Ectodermal cell (in vitro differentiated cells): ENCODE data around the gene KLF11.

Experiments
- H3K27ac ChIP-seq: 2 replicates; pipeline ENCODE4 v1.7.0; 2013; ENCODE audit warnings: mild to moderate bottlenecking, low read depth, low read length; ENCODE audit not compliant: insufficient read depth, poor library complexity, severe bottlenecking
- H3K27me3 ChIP-seq: 2 replicates; pipeline ENCODE4 v1.7.0; 2013; ENCODE audit warnings: mild to moderate bottlenecking, low read length; ENCODE audit not compliant: insufficient read depth, control insufficient read depth, poor library complexity, severe bottlenecking
- H3K36me3 ChIP-seq: one replicate; pipeline ENCODE4 v1.7.0; 2013; ENCODE audit warnings: low read length; ENCODE audit not compliant: control insufficient read depth, insufficient read depth
- H3K4me1 ChIP-seq: one replicate; pipeline ENCODE4 v1.7.0; 2013; ENCODE audit warnings: low read length; ENCODE audit not compliant: control insufficient read depth, insufficient read depth
- H3K4me3 ChIP-seq: 2 replicates; pipeline ENCODE4 v1.7.0; 2013; ENCODE audit warnings: low read depth, low read length, control low read depth; ENCODE audit not compliant: insufficient read depth
- H3K9me3 ChIP-seq: 2 replicates; pipeline ENCODE4 v1.7.0; 2013; ENCODE audit warnings: mild to moderate bottlenecking, low read length, moderate library complexity; ENCODE audit not compliant: control insufficient read depth
- WGBS, 2 experiments: methylation state at CpG; one replicate each; pipeline ENCODE4 v1.1.7; 2013; ENCODE audit warnings: missing lambda C conversion rate in 2 of 2; 5-methylcytosine and 5-hydroxymethylcytosine counted together

The KLF11 gene

DNA sequence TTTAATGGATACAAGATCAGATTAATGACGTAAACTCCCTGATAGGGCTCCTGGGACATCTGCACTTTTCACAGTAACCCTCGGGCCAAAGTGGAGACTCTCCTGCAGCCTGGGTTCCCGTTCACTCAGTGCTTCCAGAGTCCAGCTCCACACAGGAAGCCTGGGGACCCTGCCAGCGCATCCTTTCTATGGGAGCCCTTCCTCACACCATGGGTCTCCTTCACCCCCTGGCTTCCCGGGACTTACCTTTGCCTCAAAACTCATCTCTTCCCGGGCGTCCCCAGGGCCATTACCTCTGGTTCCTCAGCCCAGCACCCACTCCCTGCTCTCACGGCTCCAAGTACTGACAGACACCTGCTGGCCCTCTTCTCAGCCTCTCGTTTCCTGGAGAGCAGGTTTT lies 40.7 kb upstream of the KLF11 start:
- H3K27me3 ChIP-seq = no peaks in the 10 kb centered on the region
- H3K36me3 ChIP-seq = no peaks in the 10 kb centered on the region
- no peak overlapping the region for H3K4me3 ChIP-seq
- no peaks in the 10 kb centered on the region for H3K9me3 ChIP-seq
- H3K4me1 ChIP-seq = peaks cover 3% of the 10 kb centered on the region
- no peak overlapping the region for H3K27ac ChIP-seq
- 91 to 92% methylated on average over 9 of the region's 9 CpGs for WGBS, 2 experiments

DNA sequence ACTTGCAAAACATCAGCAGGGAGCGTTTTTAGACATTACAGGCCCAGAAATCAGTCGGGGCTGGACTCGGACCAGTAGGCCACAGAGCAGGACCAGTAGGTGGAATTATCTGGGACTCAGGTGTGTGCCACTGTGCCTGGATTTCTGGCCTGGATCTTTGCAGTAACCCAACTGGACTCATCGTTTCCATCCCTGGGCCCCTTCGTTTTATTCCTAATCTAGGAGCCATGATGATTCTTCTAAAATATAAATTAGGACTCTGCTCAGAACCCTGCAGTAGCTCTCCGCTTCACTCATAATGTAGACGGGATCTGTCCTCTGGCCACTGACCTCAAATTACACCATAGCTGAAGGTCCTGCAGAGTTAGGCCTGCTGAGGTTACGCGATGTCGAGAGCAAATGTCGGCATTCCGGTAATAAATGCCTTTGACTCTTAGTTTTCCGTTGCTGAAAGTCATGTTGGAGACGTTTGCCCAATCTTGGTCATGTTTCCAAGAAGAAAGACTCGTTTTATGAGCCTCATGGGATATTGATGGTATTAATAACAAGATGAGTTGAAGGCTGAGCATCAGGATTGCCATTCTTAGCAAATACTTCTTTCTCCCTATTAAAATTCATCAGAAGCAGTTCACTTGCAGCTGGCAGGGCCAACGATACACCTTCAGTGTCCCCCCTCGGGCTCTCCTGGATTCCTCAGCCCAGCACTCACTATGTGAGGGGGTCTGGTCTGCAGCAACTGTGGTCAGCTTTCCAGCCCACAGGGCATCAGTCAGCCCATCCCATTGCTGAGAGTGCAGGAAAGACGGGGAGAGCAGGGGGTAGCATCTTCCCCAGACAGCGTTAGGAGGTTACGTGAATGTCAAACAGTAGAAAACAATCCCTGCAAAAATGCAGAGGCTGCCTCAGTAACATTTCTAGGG lies 39.9 kb upstream of the KLF11 start:
- WGBS, 2 experiments = 94% methylated on average over 20 of the region's 20 CpGs
- H3K9me3 ChIP-seq = no peaks in the 10 kb centered on the region
- no peaks in the 10 kb centered on the region for H3K27me3 ChIP-seq
- H3K36me3 ChIP-seq = no peaks in the 10 kb centered on the region
- H3K27ac ChIP-seq = no peak overlapping the region
- H3K4me3 ChIP-seq = no peak overlapping the region
- H3K4me1 ChIP-seq = peaks cover 3% of the 10 kb centered on the region

DNA sequence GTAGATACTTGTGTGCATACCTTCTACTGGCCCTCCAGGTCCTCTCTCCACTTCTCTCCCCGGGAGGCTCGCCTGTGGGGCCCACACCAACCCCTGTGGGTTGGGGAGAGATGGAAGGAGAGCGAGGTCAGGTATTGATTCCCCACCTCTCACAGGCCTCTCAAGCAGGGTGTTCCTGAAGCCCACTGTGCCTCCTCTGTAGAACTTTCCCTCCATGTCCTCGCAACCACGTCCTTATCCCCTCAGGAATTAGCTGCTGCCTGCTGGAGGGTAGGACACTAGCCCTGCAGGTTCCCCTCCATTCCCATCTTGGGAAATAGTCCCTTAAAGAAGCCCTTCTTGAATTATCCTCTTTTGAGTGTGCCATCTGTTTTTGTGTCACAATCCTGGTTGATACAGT lies 38.9 kb upstream of the KLF11 start:
- Histone ChIP-seq H3K27me3 (no peaks in the 10 kb centered on the region), H3K4me3 (no peak overlapping the region), H3K4me1 (peaks cover 3% of the 10 kb centered on the region), H3K27ac (no peak overlapping the region), H3K36me3 (no peaks in the 10 kb centered on the region), H3K9me3 (no peaks in the 10 kb centered on the region)
- 88 to 96% methylated on average over 4 to 5 of the region's 5 CpGs for WGBS, 2 experiments

DNA sequence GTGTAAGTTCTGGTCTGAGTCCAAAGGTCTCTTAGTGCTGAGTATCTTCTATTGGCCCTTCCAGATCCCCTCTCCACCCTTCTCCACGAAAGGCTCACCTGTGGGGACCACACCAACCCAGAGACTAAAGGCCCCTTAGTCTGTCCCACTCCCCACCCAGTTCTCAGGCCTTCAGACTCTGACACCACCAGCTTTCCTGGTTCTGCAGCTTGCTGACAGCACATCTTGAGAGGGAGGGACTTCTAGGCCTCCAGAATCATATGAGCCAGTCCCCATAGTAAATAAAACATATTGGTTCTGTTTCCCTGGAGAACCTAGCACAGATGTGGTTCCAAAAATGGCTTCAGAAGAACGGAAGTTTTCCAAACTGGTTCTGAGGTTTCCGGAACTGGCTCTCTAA lies 38.5 kb upstream of the KLF11 start:
- Histone ChIP-seq H3K27ac (no peak overlapping the region), H3K9me3 (no peaks in the 10 kb centered on the region), H3K4me1 (peaks cover 3% of the 10 kb centered on the region), H3K27me3 (no peaks in the 10 kb centered on the region), H3K36me3 (no peaks in the 10 kb centered on the region), H3K4me3 (no peak overlapping the region)
- WGBS, 2 experiments = 69 to 76% methylated on average over 3 of the region's 3 CpGs

- Histone ChIP-seq H3K9me3 (no peaks in the 10 kb centered on the region), H3K36me3 (no peaks in the 10 kb centered on the region), H3K4me1 (peaks cover 7% of the 10 kb centered on the region), H3K27ac (no peak overlapping the region), H3K27me3 (no peaks in the 10 kb centered on the region), H3K4me3 (no peak overlapping the region)
- 95 to 96% methylated on average over 17 of the region's 17 CpGs for WGBS, 2 experiments
Measured at GRCh38 chr2:10005461-10006235, 37.7 kb upstream of the KLF11 start.

- WGBS, 2 experiments = 91 to 93% methylated on average over 64 of the region's 64 CpGs
- no peaks in the 10 kb centered on the region for H3K36me3 ChIP-seq
Measured at GRCh38 chr2:10006236-10007161, 36.9 kb upstream of the KLF11 start.

GRCh38 chr2:10007435-10007834 lies 35.9 kb upstream of the KLF11 start:
- Histone ChIP-seq H3K4me3 (no peak overlapping the region), H3K4me1 (peaks cover 7% of the 10 kb centered on the region), H3K9me3 (no peaks in the 10 kb centered on the region), H3K27ac (no peak overlapping the region), H3K27me3 (no peaks in the 10 kb centered on the region), H3K36me3 (no peaks in the 10 kb centered on the region)
- 89 to 91% methylated on average over 9 of the region's 9 CpGs for WGBS, 2 experiments

More at GRCh38 chr2:10006236-10007161, 36.9 kb upstream of the KLF11 start:
- no peak overlapping the region for H3K27ac ChIP-seq
- H3K9me3 ChIP-seq = no peaks in the 10 kb centered on the region
- no peaks in the 10 kb centered on the region for H3K27me3 ChIP-seq
- H3K4me3 ChIP-seq = no peak overlapping the region
- peaks cover 7% of the 10 kb centered on the region for H3K4me1 ChIP-seq

- H3K36me3 ChIP-seq = no peaks in the 10 kb centered on the region
- peaks cover 7% of the 10 kb centered on the region for H3K4me1 ChIP-seq
- H3K4me3 ChIP-seq = no peak overlapping the region
- 86 to 87% methylated on average over 22 of the region's 22 CpGs for WGBS, 2 experiments
- H3K9me3 ChIP-seq = no peaks in the 10 kb centered on the region
- no peaks in the 10 kb centered on the region for H3K27me3 ChIP-seq
- no peak overlapping the region for H3K27ac ChIP-seq
Measured at GRCh38 chr2:10007921-10008808, 35.2 kb upstream of the KLF11 start.

GRCh38 chr2:10008809-10009176 lies 34.6 kb upstream of the KLF11 start:
- Histone ChIP-seq H3K4me1 (peaks cover 7% of the 10 kb centered on the region), H3K27me3 (no peaks in the 10 kb centered on the region), H3K27ac (no peak overlapping the region), H3K4me3 (no peak overlapping the region), H3K36me3 (no peaks in the 10 kb centered on the region), H3K9me3 (no peaks in the 10 kb centered on the region)
- WGBS, 2 experiments = 94 to 97% methylated on average over 9 of the region's 9 CpGs
